Lower leg skin (tissue), 3 donors: ENCODE data around the gene ABCC8.

Experiments used
- POLR2A ChIP-seq, 2 donors: fragments of 450-650 bp; IDR thresholded peaks; one replicate each; pipeline ENCODE4 v1.6.1; 2016 to 2017; ENCODE audit warnings: antibody characterized with exemption in 2 of 2, mild to moderate bottlenecking in 1 of 2, moderate library complexity in 1 of 2
- TF ChIP-seq, protein P1 (sequence below), 3 donors: fragments of 450-650 bp; IDR thresholded peaks; one replicate each; pipeline ENCODE4 v1.5.1; 2016; ENCODE audit warnings: antibody characterized with exemption in 3 of 3, mild to moderate bottlenecking in 3 of 3, moderate library complexity in 2 of 3

DNA sequence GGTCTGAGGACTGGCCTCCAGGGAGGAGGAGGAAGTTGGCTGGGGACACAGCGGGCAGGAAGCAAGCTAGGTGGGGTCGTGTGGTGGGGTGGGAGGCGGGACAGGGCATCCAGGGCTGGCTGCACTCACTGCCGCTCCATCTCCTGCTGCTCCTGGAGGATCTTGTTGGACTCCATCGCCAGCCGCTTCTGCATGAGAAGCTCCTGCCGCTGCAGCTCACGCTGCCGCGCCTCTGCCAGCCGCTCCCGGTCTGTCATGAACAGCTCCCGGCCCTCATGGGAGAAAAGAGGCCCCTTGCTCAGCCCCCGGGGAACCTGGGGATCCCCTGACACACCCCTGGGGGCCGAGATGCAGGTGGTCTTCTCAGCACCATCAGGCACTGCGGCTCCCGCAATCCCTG, 46.0 kb upstream of the ABCC8 start:
- TF ChIP-seq, protein P1, sequence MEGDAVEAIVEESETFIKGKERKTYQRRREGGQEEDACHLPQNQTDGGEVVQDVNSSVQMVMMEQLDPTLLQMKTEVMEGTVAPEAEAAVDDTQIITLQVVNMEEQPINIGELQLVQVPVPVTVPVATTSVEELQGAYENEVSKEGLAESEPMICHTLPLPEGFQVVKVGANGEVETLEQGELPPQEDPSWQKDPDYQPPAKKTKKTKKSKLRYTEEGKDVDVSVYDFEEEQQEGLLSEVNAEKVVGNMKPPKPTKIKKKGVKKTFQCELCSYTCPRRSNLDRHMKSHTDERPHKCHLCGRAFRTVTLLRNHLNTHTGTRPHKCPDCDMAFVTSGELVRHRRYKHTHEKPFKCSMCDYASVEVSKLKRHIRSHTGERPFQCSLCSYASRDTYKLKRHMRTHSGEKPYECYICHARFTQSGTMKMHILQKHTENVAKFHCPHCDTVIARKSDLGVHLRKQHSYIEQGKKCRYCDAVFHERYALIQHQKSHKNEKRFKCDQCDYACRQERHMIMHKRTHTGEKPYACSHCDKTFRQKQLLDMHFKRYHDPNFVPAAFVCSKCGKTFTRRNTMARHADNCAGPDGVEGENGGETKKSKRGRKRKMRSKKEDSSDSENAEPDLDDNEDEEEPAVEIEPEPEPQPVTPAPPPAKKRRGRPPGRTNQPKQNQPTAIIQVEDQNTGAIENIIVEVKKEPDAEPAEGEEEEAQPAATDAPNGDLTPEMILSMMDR (IDR thresholded peaks at IDR 0.05), result no peak
- TF ChIP-seq POLR2A (IDR thresholded peaks at IDR 0.05), result no peak
